ENCODE data around the gene TRNAU1AP. TPM values are rescaled to one million over a fixed set of nuclear protein-coding genes. Genes with fewer than 3 reads are reported as not detected.
"Not testable (repeated sequence)": the region's sequence is repeated elsewhere in the genome, so short reads cannot be mapped to it uniquely, and the experiment has no call there.

TRNAU1AP gene
- total RNA-seq, 4 donors from 2014 or later: 4.1 to 25.4 (median 12.4) TPM

GRCh38 chr1:28565726-28566125 lies 12.8 kb downstream of the TRNAU1AP start:
- intact Hi-C loops (cut with DNase I; ENCODE audit: low total_unique reads): no loop called here

DNA sequence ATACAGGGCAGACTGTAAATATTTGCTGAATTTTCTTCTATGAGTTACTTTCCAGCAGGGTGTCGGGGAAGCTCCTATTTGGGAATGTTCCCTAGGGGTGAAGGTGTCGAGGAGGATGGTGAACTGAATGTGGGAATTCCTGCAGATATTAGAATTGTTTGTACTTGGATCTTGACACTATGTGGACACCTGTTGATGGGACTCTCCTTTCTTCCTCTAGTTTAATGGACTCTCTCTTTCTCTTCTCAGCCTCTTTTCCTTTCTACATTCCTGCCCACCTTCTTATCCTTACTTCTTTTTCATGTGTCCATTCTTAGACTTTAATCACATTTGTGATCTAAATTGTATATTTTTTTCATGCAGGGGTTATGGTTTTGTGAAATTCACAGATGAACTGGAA lies 14.0 kb downstream of the TRNAU1AP start:
- 93 to 100% methylated on average over 2 of the region's 2 CpGs for WGBS, 2 donors (ENCODE audit: low coverage in 1 of 2)
- Histone ChIP-seq H3K36me3 (peaks cover 0 to 69% (median 28%) of the 10 kb centered on the region in 4 donors), H3K9me3 (no peaks in the 10 kb centered on the region), H3K4me1 (no peaks in the 10 kb centered on the region), H3K4me3 (no peak overlapping the region), H3K27ac (no peak overlapping the region), H3K27me3 (no peaks in the 10 kb centered on the region)
- TF ChIP-seq EP300 (IDR thresholded peaks at IDR 0.05; ENCODE audit: low read depth) (no peak), POLR2A (IDR thresholded peaks at IDR 0.05) (no peak), POLR2AphosphoS5 (IDR thresholded peaks at IDR 0.05) (no peak)
- TF ChIP-seq, protein P1, sequence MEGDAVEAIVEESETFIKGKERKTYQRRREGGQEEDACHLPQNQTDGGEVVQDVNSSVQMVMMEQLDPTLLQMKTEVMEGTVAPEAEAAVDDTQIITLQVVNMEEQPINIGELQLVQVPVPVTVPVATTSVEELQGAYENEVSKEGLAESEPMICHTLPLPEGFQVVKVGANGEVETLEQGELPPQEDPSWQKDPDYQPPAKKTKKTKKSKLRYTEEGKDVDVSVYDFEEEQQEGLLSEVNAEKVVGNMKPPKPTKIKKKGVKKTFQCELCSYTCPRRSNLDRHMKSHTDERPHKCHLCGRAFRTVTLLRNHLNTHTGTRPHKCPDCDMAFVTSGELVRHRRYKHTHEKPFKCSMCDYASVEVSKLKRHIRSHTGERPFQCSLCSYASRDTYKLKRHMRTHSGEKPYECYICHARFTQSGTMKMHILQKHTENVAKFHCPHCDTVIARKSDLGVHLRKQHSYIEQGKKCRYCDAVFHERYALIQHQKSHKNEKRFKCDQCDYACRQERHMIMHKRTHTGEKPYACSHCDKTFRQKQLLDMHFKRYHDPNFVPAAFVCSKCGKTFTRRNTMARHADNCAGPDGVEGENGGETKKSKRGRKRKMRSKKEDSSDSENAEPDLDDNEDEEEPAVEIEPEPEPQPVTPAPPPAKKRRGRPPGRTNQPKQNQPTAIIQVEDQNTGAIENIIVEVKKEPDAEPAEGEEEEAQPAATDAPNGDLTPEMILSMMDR (IDR thresholded peaks at IDR 0.05): no peak
- in situ Hi-C loops (cut with MboI; ENCODE audit: low pct_ligation_motif_present in 1 of 4, low pct_unique_long_range_greater_than_20kb in 1 of 4, low sequenced_read_pairs in 3 of 4) (no loop called here), intact Hi-C loops (cut with DNase I; ENCODE audit: low total_unique reads) (no loop called here)
- no peak for DNase-seq

More at GRCh38 chr1:28565726-28566125, 12.8 kb downstream of the TRNAU1AP start:
- DNase-seq: no peak
- TF ChIP-seq POLR2AphosphoS5 (IDR thresholded peaks at IDR 0.05) (no peak), POLR2A (IDR thresholded peaks at IDR 0.05) (no peak), EP300 (IDR thresholded peaks at IDR 0.05; ENCODE audit: low read depth) (no peak)
- TF ChIP-seq, protein P1 (IDR thresholded peaks at IDR 0.05): no peak
- H3K36me3 ChIP-seq: peaks cover 0 to 75% (median 30%) of the 10 kb centered on the region in 4 donors
- no peak overlapping the region for H3K27ac ChIP-seq
- no peaks in the 10 kb centered on the region for H3K9me3 ChIP-seq
- H3K27me3 ChIP-seq: no peaks in the 10 kb centered on the region
- H3K4me3 ChIP-seq: no peak overlapping the region
- WGBS, 2 donors (ENCODE audit: low coverage in 1 of 2): 97 to 100% methylated on average over 1 to 6 of the region's 6 CpGs
- in situ Hi-C loops (cut with MboI; ENCODE audit: low pct_ligation_motif_present in 1 of 4, low pct_unique_long_range_greater_than_20kb in 1 of 4, low sequenced_read_pairs in 3 of 4): no loop called here
- no peaks in the 10 kb centered on the region for H3K4me1 ChIP-seq

- no peaks in the 10 kb centered on the region for H3K27me3 ChIP-seq
- TF ChIP-seq POLR2AphosphoS5 (IDR thresholded peaks at IDR 0.05) (no peak), EP300 (IDR thresholded peaks at IDR 0.05; ENCODE audit: low read depth) (no peak), POLR2A (IDR thresholded peaks at IDR 0.05) (no peak)
- TF ChIP-seq, protein P1 (IDR thresholded peaks at IDR 0.05): no peak
- H3K4me3 ChIP-seq: no peak overlapping the region
- no peak for DNase-seq
- H3K9me3 ChIP-seq: no peaks in the 10 kb centered on the region
- in situ Hi-C loops (cut with MboI; ENCODE audit: low pct_ligation_motif_present in 1 of 4, low pct_unique_long_range_greater_than_20kb in 1 of 4, low sequenced_read_pairs in 3 of 4) (no loop called here), intact Hi-C loops (cut with DNase I; ENCODE audit: low total_unique reads) (no loop called here)
- no peaks in the 10 kb centered on the region for H3K4me1 ChIP-seq
- 94% methylated on average over 2 to 4 of the region's 4 CpGs for WGBS, 2 donors (ENCODE audit: low coverage in 1 of 2)
- no peak overlapping the region for H3K27ac ChIP-seq
- H3K36me3 ChIP-seq: peaks cover 0 to 43% (median 21%) of the 10 kb centered on the region in 4 donors
Observed at GRCh38 chr1:28571911-28572310, 19.0 kb downstream of the TRNAU1AP start.

DNA sequence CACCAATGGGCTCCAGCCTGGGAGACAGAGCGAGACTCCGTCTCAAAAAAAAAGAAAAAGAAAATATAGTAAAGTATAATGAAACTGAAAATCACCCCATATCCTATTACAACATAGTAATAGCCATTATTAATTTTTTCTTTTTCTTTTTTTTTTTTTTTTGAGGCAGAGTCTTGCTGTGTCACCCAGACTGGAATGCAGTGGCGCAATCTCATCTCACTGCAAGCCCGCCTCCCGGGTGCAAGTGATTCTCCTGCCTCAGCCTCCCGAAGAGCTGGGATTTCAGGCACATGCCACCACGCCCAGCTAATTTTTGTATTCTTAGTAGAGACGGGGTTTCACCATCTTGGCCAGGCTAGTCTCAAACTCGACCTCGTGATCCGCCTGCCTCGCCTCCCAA lies 20.0 kb downstream of the TRNAU1AP start:
- H3K27me3 ChIP-seq; intact Hi-C loops (cut with DNase I; ENCODE audit: low total_unique reads); H3K4me1 ChIP-seq; DNase-seq; H3K4me3 ChIP-seq; H3K9me3 ChIP-seq; in situ Hi-C loops (cut with MboI; ENCODE audit: low pct_ligation_motif_present in 1 of 4, low pct_unique_long_range_greater_than_20kb in 1 of 4, low sequenced_read_pairs in 3 of 4); H3K27ac ChIP-seq: not testable (repeated sequence)
- WGBS, 2 donors (ENCODE audit: low coverage in 1 of 2): 76 to 92% methylated on average over 2 to 12 of the region's 12 CpGs
- H3K36me3 ChIP-seq: peaks cover 0 to 44% (median 23%) of the 10 kb centered on the region in 4 donors

DNA sequence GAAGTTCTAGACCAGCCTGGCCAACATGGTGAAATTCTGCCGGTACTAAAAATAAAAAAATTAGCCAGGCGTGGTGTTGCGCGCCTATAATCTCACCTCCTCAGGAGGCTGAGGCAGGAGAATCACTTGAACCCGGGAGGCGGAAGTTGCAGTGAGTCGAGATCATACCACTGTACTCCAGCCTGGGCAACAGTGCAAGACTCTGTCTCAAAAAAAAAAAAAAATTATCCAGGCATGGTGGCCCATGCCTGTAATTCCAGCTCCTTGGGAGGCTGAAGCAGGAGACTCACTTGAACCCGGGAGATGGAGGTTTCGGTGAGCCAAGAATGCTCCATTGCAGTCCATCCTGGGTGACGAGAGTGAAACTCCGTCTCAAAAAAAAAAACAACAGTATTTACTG lies 20.7 kb downstream of the TRNAU1AP start:
- no peaks in the 10 kb centered on the region for H3K27me3 ChIP-seq
- no peak overlapping the region for H3K4me3 ChIP-seq
- H3K36me3 ChIP-seq: peaks cover 0 to 44% (median 23%) of the 10 kb centered on the region in 4 donors
- no peak overlapping the region for H3K27ac ChIP-seq
- H3K9me3 ChIP-seq: no peaks in the 10 kb centered on the region
- TF ChIP-seq POLR2AphosphoS5 (IDR thresholded peaks at IDR 0.05): no peak
- TF ChIP-seq POLR2A (IDR thresholded peaks at IDR 0.05): no peak
- no peak for TF ChIP-seq EP300 (IDR thresholded peaks at IDR 0.05; ENCODE audit: low read depth)
- TF ChIP-seq, protein P1 (IDR thresholded peaks at IDR 0.05): no peak
- intact Hi-C loops (cut with DNase I; ENCODE audit: low total_unique reads) (no loop called here), in situ Hi-C loops (cut with MboI; ENCODE audit: low pct_ligation_motif_present in 1 of 4, low pct_unique_long_range_greater_than_20kb in 1 of 4, low sequenced_read_pairs in 3 of 4) (no loop called here)
- H3K4me1 ChIP-seq: no peaks in the 10 kb centered on the region
- DNase-seq: no peak
- 93 to 95% methylated on average over 11 of the region's 11 CpGs for WGBS, 2 donors (ENCODE audit: low coverage in 1 of 2)

All from transverse colon (tissue), 4 donors.